ENCODE measurements around the gene APOL3. TPM values are rescaled to one million over a fixed set of nuclear protein-coding genes. Genes with fewer than 3 reads are reported as not detected.
"Not testable (repeated sequence)": the region's sequence is repeated elsewhere in the genome, so short reads cannot be mapped to it uniquely, and the experiment has no call there.

APOL3 gene, protein sequence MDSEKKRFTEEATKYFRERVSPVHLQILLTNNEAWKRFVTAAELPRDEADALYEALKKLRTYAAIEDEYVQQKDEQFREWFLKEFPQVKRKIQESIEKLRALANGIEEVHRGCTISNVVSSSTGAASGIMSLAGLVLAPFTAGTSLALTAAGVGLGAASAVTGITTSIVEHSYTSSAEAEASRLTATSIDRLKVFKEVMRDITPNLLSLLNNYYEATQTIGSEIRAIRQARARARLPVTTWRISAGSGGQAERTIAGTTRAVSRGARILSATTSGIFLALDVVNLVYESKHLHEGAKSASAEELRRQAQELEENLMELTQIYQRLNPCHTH
- total RNA-seq = 100 to 1,000 TPM; 139 to 150 TPM

GRCh38 chr22:36160499-36160942, at the start of gene APOL3:
Gene APOL3 (minus strand): TSS chr22:36160755. CDS start chr22:36149055, 11,700 bp downstream.
- H3K9me3 Mint-ChIP-seq = peaks cover 2% of the 10 kb centered on the region
- ChIA-PET CTCF (interaction anchor here (0.7 to 3.1 kb wide), 5 partner anchors 9 to 126 kb away, joined by 3 to 7 read pairs (median 4); no protein-coding TSS in a partner anchor), POLR2A (interaction anchor here (0.7 kb wide), 1 partner anchor 77 kb away, joined by 3 read pairs; no protein-coding TSS in a partner anchor)
- H3K36me3 Mint-ChIP-seq (ENCODE audit: low read depth) = peaks cover 45% of the 10 kb centered on the region
- no peaks in the 10 kb centered on the region for H3K27me3 Mint-ChIP-seq
- peak; percentile 73 for DNase-seq
- H3K4me1 Mint-ChIP-seq = peaks cover 87% of the 10 kb centered on the region
- H3K27ac Mint-ChIP-seq = peak within 1 kb of the TSS; percentile 91
- H3K4me3 Mint-ChIP-seq = peak within 1 kb of the TSS; percentile 85

DNA sequence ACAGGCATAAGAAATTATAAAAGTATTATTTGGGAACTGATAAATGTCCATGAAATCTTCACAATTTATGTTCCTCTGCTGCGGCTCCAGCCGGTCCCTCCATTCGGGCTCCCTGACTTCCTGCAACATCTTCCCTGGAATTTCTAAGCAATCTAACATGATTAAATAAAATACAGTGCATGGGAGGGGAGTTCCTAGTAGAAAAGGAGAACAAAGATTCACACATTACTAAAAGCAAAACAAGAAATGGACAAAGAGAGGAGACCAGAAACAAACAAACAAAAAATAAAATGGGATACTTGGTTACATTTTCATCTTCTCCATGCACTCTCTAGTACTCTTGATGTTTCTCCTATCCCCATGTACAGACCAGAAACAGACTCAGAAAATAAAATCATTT, 49.7 kb upstream of the APOL3 start:
- Mint-ChIP-seq H3K36me3 (ENCODE audit: low read depth) (peaks cover 2% of the 10 kb centered on the region), H3K9me3 (peaks cover 10% of the 10 kb centered on the region), H3K27me3 (peaks cover 50% of the 10 kb centered on the region), H3K4me1 (peaks cover 14% of the 10 kb centered on the region), H3K4me3 (no peak overlapping the region), H3K27ac (no peak overlapping the region)
- ChIA-PET CTCF (interaction anchor here (1.2 to 1.4 kb wide), 2 partner anchors 12 to 30 kb away, joined by 3 read pairs; no protein-coding TSS in a partner anchor), POLR2A (no interaction called here)
- no peak for DNase-seq

- H3K4me3 Mint-ChIP-seq; POLR2A ChIA-PET; DNase-seq; H3K27ac Mint-ChIP-seq; H3K36me3 Mint-ChIP-seq (ENCODE audit: low read depth); H3K9me3 Mint-ChIP-seq: not testable (repeated sequence)
- Mint-ChIP-seq H3K4me1 (peaks cover 18% of the 10 kb centered on the region), H3K27me3 (peaks cover 45% of the 10 kb centered on the region)
- CTCF ChIA-PET = interaction anchor here (1.4 kb wide), 1 partner anchor 30 kb away, joined by 3 read pairs; no protein-coding TSS in a partner anchor
Observed at GRCh38 chr22:36209488-36209908, 48.9 kb upstream of the APOL3 start.

- peaks cover 20% of the 10 kb centered on the region for H3K4me1 Mint-ChIP-seq
- ChIA-PET POLR2A (no interaction called here), CTCF (interaction anchor here (0.8 to 1.2 kb wide), 3 partner anchors 10 to 69 kb away, joined by 3 to 5 read pairs (median 4); no protein-coding TSS in a partner anchor)
- peaks cover 2% of the 10 kb centered on the region for H3K36me3 Mint-ChIP-seq (ENCODE audit: low read depth)
- H3K27ac Mint-ChIP-seq = no peak overlapping the region
- H3K4me3 Mint-ChIP-seq = no peak overlapping the region
- DNase-seq = no peak
- H3K27me3 Mint-ChIP-seq = peaks cover 40% of the 10 kb centered on the region
- peaks cover 10% of the 10 kb centered on the region for H3K9me3 Mint-ChIP-seq
Observed at GRCh38 chr22:36208914-36209313, 48.4 kb upstream of the APOL3 start.

DNA sequence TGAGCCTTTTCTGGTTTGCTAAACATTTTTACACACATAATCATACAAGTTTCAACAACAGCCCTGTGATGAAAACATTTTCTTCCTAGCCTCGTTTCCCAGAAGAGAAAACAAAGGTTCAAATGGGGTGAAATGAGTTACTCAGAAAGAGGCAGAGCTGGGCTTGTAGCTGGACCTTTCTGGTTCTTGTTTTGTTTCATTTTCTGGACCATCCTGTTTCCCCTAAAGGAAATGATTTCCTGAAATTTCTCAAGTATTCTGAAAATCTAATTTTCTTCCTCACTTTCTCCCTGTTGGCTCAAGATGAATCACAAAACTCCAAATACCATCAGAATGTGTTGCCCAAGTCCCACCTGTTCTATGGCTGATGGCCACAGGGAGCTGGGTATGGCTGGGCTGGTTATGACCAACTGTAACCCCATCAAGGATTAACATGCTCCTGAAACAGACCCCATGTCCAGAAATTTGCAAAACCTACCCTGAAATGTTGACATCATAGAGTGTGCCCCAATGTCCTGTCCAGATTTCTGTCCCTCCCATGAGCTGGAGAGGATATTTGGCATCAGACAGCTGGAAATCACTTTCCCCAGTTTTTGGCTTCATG, 47.7 kb upstream of the APOL3 start:
- Mint-ChIP-seq H3K27ac (no peak overlapping the region), H3K27me3 (peaks cover 35% of the 10 kb centered on the region), H3K4me1 (peaks cover 20% of the 10 kb centered on the region), H3K9me3 (peaks cover 10% of the 10 kb centered on the region), H3K4me3 (no peak overlapping the region), H3K36me3 (ENCODE audit: low read depth) (peaks cover 2% of the 10 kb centered on the region)
- DNase-seq = no peak
- POLR2A ChIA-PET = no interaction called here
- CTCF ChIA-PET = interaction anchor here (0.8 to 1.2 kb wide), 4 partner anchors 9 to 70 kb away, joined by 3 to 5 read pairs (median 4); no protein-coding TSS in a partner anchor

- DNase-seq = no peak
- POLR2A ChIA-PET = no interaction called here
- H3K36me3 Mint-ChIP-seq (ENCODE audit: low read depth) = peaks cover 2% of the 10 kb centered on the region
- H3K27ac Mint-ChIP-seq = no peak overlapping the region
- peaks cover 27% of the 10 kb centered on the region for H3K4me1 Mint-ChIP-seq
- CTCF ChIA-PET = no interaction called here
- no peak overlapping the region for H3K4me3 Mint-ChIP-seq
- peaks cover 10% of the 10 kb centered on the region for H3K9me3 Mint-ChIP-seq
- H3K27me3 Mint-ChIP-seq = peaks cover 24% of the 10 kb centered on the region
Observed at GRCh38 chr22:36206255-36206654, 45.7 kb upstream of the APOL3 start.

GRCh38 chr22:36205573-36205972, 45.0 kb upstream of the APOL3 start:
- Mint-ChIP-seq H3K27me3 (peaks cover 18% of the 10 kb centered on the region), H3K4me1 (peaks cover 23% of the 10 kb centered on the region)
- H3K4me3 Mint-ChIP-seq; H3K36me3 Mint-ChIP-seq (ENCODE audit: low read depth); CTCF ChIA-PET; H3K27ac Mint-ChIP-seq; H3K9me3 Mint-ChIP-seq; POLR2A ChIA-PET; DNase-seq: not testable (repeated sequence)

GRCh38 chr22:36204632-36205015, 44.1 kb upstream of the APOL3 start:
- Mint-ChIP-seq H3K9me3 (peaks cover 10% of the 10 kb centered on the region), H3K27ac (no peak overlapping the region), H3K4me1 (peaks cover 21% of the 10 kb centered on the region), H3K27me3 (peaks cover 13% of the 10 kb centered on the region), H3K36me3 (ENCODE audit: low read depth) (no peaks in the 10 kb centered on the region), H3K4me3 (peak overlapping the region; percentile 32)
- ChIA-PET POLR2A (no interaction called here), CTCF (interaction anchor here (1.4 kb wide), 1 partner anchor 32 kb away, joined by 3 read pairs; no protein-coding TSS in a partner anchor)
- no peak for DNase-seq

GRCh38 chr22:36204001-36204631, 43.6 kb upstream of the APOL3 start:
- H3K9me3 Mint-ChIP-seq = peaks cover 4% of the 10 kb centered on the region
- ChIA-PET CTCF (interaction anchor here (0.6 to 1.4 kb wide), 2 partner anchors 16 to 32 kb away, joined by 3 read pairs; no protein-coding TSS in a partner anchor), POLR2A (no interaction called here)
- H3K27ac Mint-ChIP-seq = no peak overlapping the region
- H3K27me3 Mint-ChIP-seq = peaks cover 8% of the 10 kb centered on the region
- H3K36me3 Mint-ChIP-seq (ENCODE audit: low read depth) = no peaks in the 10 kb centered on the region
- peak overlapping the region; percentile 32 for H3K4me3 Mint-ChIP-seq
- no peak for DNase-seq
- H3K4me1 Mint-ChIP-seq = peaks cover 21% of the 10 kb centered on the region

DNA sequence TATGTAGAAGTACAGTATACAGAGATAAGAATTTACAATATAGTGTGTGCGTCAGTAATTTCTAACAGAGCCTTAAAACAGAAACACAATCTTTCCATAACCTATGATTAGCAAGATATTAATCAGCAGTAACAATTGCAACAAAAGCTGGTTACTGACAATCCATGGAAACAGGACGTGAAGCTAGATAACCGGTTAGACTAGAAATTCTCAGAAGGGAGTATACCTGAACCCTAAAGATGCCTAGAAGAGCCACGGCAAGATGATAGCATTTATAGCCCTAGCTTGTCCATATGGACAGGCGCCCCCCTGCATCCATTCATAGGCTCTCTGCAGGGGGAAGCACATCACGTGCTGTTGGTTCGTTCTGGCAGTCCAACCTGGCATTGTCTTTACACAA, 42.9 kb upstream of the APOL3 start:
- H3K36me3 Mint-ChIP-seq (ENCODE audit: low read depth); H3K4me3 Mint-ChIP-seq; POLR2A ChIA-PET; DNase-seq; H3K27me3 Mint-ChIP-seq; CTCF ChIA-PET; H3K9me3 Mint-ChIP-seq; H3K27ac Mint-ChIP-seq: not testable (repeated sequence)
- peaks cover 23% of the 10 kb centered on the region for H3K4me1 Mint-ChIP-seq

DNA sequence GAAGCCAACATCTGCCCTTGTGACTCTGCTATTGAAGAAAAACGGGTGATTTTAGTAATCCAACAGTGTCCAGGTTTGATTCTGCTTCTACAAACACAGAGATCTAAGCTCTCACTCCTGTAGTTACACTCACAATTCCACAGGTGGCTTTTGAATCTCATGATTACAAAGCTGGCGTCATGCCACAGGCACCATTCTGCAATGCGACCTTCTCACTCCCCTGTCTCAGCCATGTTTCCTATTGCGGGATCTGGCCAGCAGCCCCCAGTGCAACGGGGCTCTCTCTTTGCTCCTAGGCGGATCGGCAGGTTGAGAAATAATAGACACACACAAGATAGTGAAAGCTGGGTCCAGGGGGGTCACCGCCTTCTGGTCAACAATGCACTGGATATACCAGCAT, 42.4 kb upstream of the APOL3 start:
- H3K4me1 Mint-ChIP-seq = peaks cover 24% of the 10 kb centered on the region
- H3K27ac Mint-ChIP-seq; DNase-seq; H3K27me3 Mint-ChIP-seq; H3K9me3 Mint-ChIP-seq; H3K36me3 Mint-ChIP-seq (ENCODE audit: low read depth); POLR2A ChIA-PET; H3K4me3 Mint-ChIP-seq: not testable (repeated sequence)
- CTCF ChIA-PET = interaction anchor here (0.6 to 1.5 kb wide), 2 partner anchors 30 to 37 kb away, joined by 3 read pairs; partner anchors contain the start of gene APOL2

DNA sequence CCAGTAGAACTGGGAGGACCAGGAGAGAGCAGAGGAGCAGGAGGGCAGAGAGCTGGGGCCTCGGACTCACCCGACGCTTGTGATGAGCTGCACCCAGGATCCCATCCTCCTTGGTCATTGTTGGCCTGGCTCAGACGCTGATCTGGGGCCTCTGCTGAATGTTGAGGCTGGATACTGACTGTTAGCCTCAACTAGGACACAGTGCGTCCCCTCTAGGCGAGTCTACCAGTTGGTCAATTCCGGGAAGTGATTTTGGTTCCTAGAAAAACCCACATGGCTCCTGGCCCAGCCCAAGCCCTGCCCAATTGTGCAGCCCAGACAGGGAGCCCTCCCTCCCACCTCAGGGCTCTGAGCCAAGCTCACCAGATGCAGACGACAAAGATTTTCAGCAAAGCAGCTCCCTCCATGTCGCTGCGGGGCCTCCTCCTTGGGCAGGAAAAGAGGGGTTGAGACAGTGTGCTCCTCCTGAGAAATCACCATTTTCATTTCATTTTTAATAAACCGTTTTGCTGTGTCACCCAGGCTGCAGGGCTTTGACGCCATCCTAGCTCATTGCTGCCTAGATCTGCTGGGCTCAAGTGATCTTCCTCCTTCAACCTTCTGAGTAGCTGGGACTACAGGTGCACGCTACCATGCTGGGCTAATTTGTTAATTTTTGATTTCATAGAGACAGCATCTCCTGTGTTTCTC, 41.2 kb upstream of the APOL3 start, which contains the start of gene APOL4:
APOL4 (minus strand) TSS at position 180 of the 690 bp plus-strand sequence; CDS start at position 105, 75 bp downstream.
- DNase-seq = no peak
- H3K27me3 Mint-ChIP-seq = no peaks in the 10 kb centered on the region
- H3K9me3 Mint-ChIP-seq = no peaks in the 10 kb centered on the region
- H3K36me3 Mint-ChIP-seq (ENCODE audit: low read depth) = no peaks in the 10 kb centered on the region
- ChIA-PET CTCF (interaction anchor here (0.7 to 1.5 kb wide), 2 partner anchors 22 to 29 kb away, joined by 3 read pairs; no protein-coding TSS in a partner anchor), POLR2A (interaction anchor here (0.7 kb wide), 1 partner anchor 51 kb away, joined by 3 read pairs; the partner anchor contains the start of gene APOL1)
- no peak within 1 kb of the TSS for H3K27ac Mint-ChIP-seq
- H3K4me3 Mint-ChIP-seq = no peak within 1 kb of the TSS
- peaks cover 35% of the 10 kb centered on the region for H3K4me1 Mint-ChIP-seq

Data from activated CD4-positive, alpha-beta T cell treated with anti-CD3 and anti-CD28 coated beads, Interleukin-2, amount 10 ng/mL, durations not matched to agents 7 days and 5 days (primary cell).